Right lobe of liver (tissue), 6 donors: ENCODE data around the gene CETN1. TPM values are rescaled to one million over a fixed set of nuclear protein-coding genes. Genes with fewer than 3 reads are reported as not detected.

ENCODE experiments used
- ATAC-seq, 4 donors: fragments of 200-7000 bp; cut with Tn5 transposase; one replicate each; pipeline ENCODE4 v1.9.1; 2020; ENCODE audit warnings: mild to moderate bottlenecking in 4 of 4, moderate library complexity in 4 of 4
- DNase-seq, 3 donors: peaks; one replicate each; pipeline ENCODE4 v3.0.0-alpha.2; 2020
- H3K27ac ChIP-seq, 3 donors: fragments of 200-600 bp; one replicate each; pipeline ENCODE4 v1.8.0; 2022
- H3K27me3 ChIP-seq, 2 donors: fragments of 200-600 bp; one replicate each; pipeline ENCODE4 v1.8.0; 2022
- H3K36me3 ChIP-seq, 4 donors: fragments of 200-600 bp; sonication (generic) in 1 of 4; one replicate each; pipeline versions ENCODE4 v1.5.1 to v1.8.0; 2017 to 2022; ENCODE audit warnings: control low read depth in 1 of 4
- H3K4me1 ChIP-seq, 4 donors: fragments of 200-600 bp; sonication (generic) in 1 of 4; one replicate each; pipeline versions ENCODE4 v1.5.1 to v1.8.0; 2017 to 2022; ENCODE audit warnings: control low read depth in 1 of 4
- H3K4me3 ChIP-seq, 3 donors: fragments of 200-600 bp; one replicate each; pipeline ENCODE4 v1.8.0; 2022
- H3K9me3 ChIP-seq, 4 donors: fragments of 200-600 bp; sonication (generic) in 1 of 4; one replicate each; pipeline versions ENCODE4 v1.5.1 to v1.8.0; 2017 to 2022; ENCODE audit warnings: control low read depth in 1 of 4
- CTCF ChIP-seq, 4 donors: fragments of 200-600 bp in 3 of 4; fragments of 450-650 bp in 1 of 4; IDR thresholded peaks; one replicate each; pipeline versions ENCODE4 v1.5.1 to v1.8.0; 2016 to 2022; ENCODE audit warnings: antibody characterized with exemption in 4 of 4, mild to moderate bottlenecking in 2 of 4
- POLR2A ChIP-seq: fragments of 450-650 bp; IDR thresholded peaks from one replicate; pipeline ENCODE4 v1.6.1; 2017; ENCODE audit warnings: antibody characterized with exemption, mild to moderate bottlenecking
- WGBS: methylation state at CpG from one replicate; pipeline ENCODE4 v1.1.6; 2018; ENCODE audit warnings: low coverage, low lambda C conversion rate; ENCODE audit not compliant: insufficient coverage; ENCODE audit errors: missing lambda C conversion rate; 5-methylcytosine and 5-hydroxymethylcytosine counted together
- intact Hi-C, 2 donors: fragments of 100-400 bp; cut with DNase I; formaldehyde crosslinking; loops; one replicate each; pipeline versions ENCODE4 v1.11.2 to v1.14.1; 2022
- total RNA-seq, 6 experiments: library from RNA; depleted of rRNA in 2 of 6; stranded (reverse); fragments of >200 nt in 2 of 6; fragmentation: NEBNext Ultra II Directional in 3 of 6; extraction: Animal tissue kit (Norgen Biotek cat#: 25700) in 3 of 6; gene quantifications; one replicate each; pipeline versions ENCODE4 v1.1.0 to v1.2.4, GENCODE V29; 2016 to 2023
- donor health status: DM: no; HTN: yes; CAD: no.
- donor health status: DM: no; HTN: no; CAD: no.
- donor health status: DM: no; HTN: no; CAD: no.
- donor health status: DM: no; HTN: yes; CAD: no.
- donor health status: DM: no; HTN: yes; CAD: no.

CETN1 gene
- total RNA-seq, 6 experiments from 2014 or later: not detected

- no peak overlapping the region for H3K4me3 ChIP-seq
Measured at GRCh38 chr18:615092-615521, 34.9 kb downstream of the CETN1 start.

DNA sequence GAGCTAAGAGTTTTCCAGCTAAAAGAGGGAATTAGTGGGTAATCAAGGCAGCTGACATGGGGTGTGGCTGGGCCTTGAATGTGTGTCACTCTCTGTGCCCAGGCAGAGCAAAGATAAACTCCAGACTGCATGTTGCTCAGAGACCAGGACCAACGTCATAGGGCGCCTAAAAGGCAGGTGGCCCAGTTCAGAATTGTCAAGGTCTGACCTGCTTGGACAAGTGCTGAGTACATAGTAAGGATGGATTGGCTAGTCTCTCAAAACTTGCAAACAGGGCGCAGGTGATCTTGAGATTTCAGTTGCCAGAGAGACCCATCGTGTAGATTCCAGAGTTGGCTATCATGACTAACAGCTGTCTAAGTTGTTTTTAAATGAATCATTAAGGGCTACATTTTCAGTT, 35.6 kb downstream of the CETN1 start:
- ATAC-seq (peak in 3 of 4 donors; percentile 21 to 36 (median 34)), DNase-seq (no peak)
- 50% methylated on average over 4 of the region's 4 CpGs for WGBS
- Histone ChIP-seq H3K27me3 (no peaks in the 10 kb centered on the region), H3K36me3 (no peaks in the 10 kb centered on the region), H3K9me3 (no peaks in the 10 kb centered on the region), H3K4me1 (no peaks in the 10 kb centered on the region), H3K4me3 (no peak overlapping the region), H3K27ac (no peak overlapping the region)
- TF ChIP-seq POLR2A (no peak), CTCF (IDR thresholded peaks at IDR 0.05) (no peak)
- intact Hi-C loops: no loop called here

More at GRCh38 chr18:615092-615521, 34.9 kb downstream of the CETN1 start:
- H3K9me3 ChIP-seq: no peaks in the 10 kb centered on the region
- 60% methylated on average over 5 of the region's 5 CpGs for WGBS
- ATAC-seq: peak in 2 of 4 donors; percentile 24 to 32
- DNase-seq: no peak
- H3K27ac ChIP-seq: no peak overlapping the region
- intact Hi-C loops: no loop called here
- no peaks in the 10 kb centered on the region for H3K4me1 ChIP-seq
- TF ChIP-seq POLR2A: no peak
- no peak for TF ChIP-seq CTCF (IDR thresholded peaks at IDR 0.05)
- no peaks in the 10 kb centered on the region for H3K27me3 ChIP-seq
- no peaks in the 10 kb centered on the region for H3K36me3 ChIP-seq

- no peaks in the 10 kb centered on the region for H3K36me3 ChIP-seq
- intact Hi-C loops: no loop called here
- H3K4me3 ChIP-seq: no peak overlapping the region
- no peaks in the 10 kb centered on the region for H3K4me1 ChIP-seq
- ATAC-seq (peak; percentile 74 to 89 (median 78)), DNase-seq (no peak)
- 23% methylated on average over 4 of the region's 4 CpGs for WGBS
- TF ChIP-seq CTCF (IDR thresholded peaks at IDR 0.05) (peak; percentile 71 to 74 (median 72)), POLR2A (no peak)
- H3K27me3 ChIP-seq: no peaks in the 10 kb centered on the region
- no peaks in the 10 kb centered on the region for H3K9me3 ChIP-seq
- no peak overlapping the region for H3K27ac ChIP-seq
Measured at GRCh38 chr18:616380-616995, 36.3 kb downstream of the CETN1 start.

GRCh38 chr18:617970-618504, 37.9 kb downstream of the CETN1 start:
- Histone ChIP-seq H3K36me3 (no peaks in the 10 kb centered on the region), H3K9me3 (no peaks in the 10 kb centered on the region), H3K4me1 (no peaks in the 10 kb centered on the region), H3K27me3 (no peaks in the 10 kb centered on the region), H3K27ac (no peak overlapping the region), H3K4me3 (no peak overlapping the region)
- no peak for TF ChIP-seq POLR2A
- no peak for TF ChIP-seq CTCF (IDR thresholded peaks at IDR 0.05)
- no peak for ATAC-seq
- 33% methylated on average over 13 of the region's 13 CpGs for WGBS
- intact Hi-C loops: no loop called here
- no peak for DNase-seq
